Measurements from ENCODE around the gene QARS1. TPM values are rescaled to one million over a fixed set of nuclear protein-coding genes. Genes with fewer than 3 reads are reported as not detected.

QARS1 gene
- total RNA-seq, 4 donors from 2014 or later, result 229 to 459 (median 321) TPM

- whole genome bisulfite sequencing, 2 donors, result 92 to 94% methylated on average over 5 to 6 of the region's 6 CpGs
These were observed 27.0 kb upstream of the QARS1 start for GRCh38 chr3:49131576-49131975.

GRCh38 chr3:49131040-49131439 is 26.5 kb upstream of the QARS1 start:
- TF ChIP-seq POLR2A (IDR thresholded peaks at IDR 0.05) (no peak), CTCF (IDR thresholded peaks at IDR 0.05) (no peak)
- DNase-seq (ENCODE audit: low spot score in 2 of 2), result no peak
- WGBS, 2 donors, result 72% methylated on average over 12 of the region's 12 CpGs
- intact Hi-C loops (cut with DNase I; ENCODE audit: low total_unique reads), result no loop called here
- H3K4me3 ChIP-seq (ENCODE audit: low read depth, poor library complexity, severe bottlenecking), result no peak overlapping the region

More at GRCh38 chr3:49131576-49131975, 27.0 kb upstream of the QARS1 start:
- TF ChIP-seq CTCF (IDR thresholded peaks at IDR 0.05) (no peak), POLR2A (IDR thresholded peaks at IDR 0.05) (no peak)
- DNase-seq (ENCODE audit: low spot score in 2 of 2), result no peak
- intact Hi-C loops (cut with DNase I; ENCODE audit: low total_unique reads), result no loop called here
- H3K4me3 ChIP-seq (ENCODE audit: low read depth, poor library complexity, severe bottlenecking), result no peak overlapping the region

GRCh38 chr3:49124991-49125670 is 20.6 kb upstream of the QARS1 start:
- no peak overlapping the region for H3K4me3 ChIP-seq (ENCODE audit: low read depth, poor library complexity, severe bottlenecking)
- TF ChIP-seq CTCF (IDR thresholded peaks at IDR 0.05), result no peak
- TF ChIP-seq POLR2A (IDR thresholded peaks at IDR 0.05), result no peak
- WGBS, 2 donors, result 82 to 84% methylated on average over 11 to 14 of the region's 14 CpGs
- intact Hi-C loops (cut with DNase I; ENCODE audit: low total_unique reads), result no loop called here
- DNase-seq (ENCODE audit: low spot score in 2 of 2), result no peak

- WGBS, 2 donors, result 89 to 92% methylated on average over 2 to 7 of the region's 7 CpGs
- intact Hi-C loops (cut with DNase I; ENCODE audit: low total_unique reads), result no loop called here
- TF ChIP-seq POLR2A (IDR thresholded peaks at IDR 0.05), result no peak
- no peak for TF ChIP-seq CTCF (IDR thresholded peaks at IDR 0.05)
- DNase-seq (ENCODE audit: low spot score in 2 of 2), result no peak
- H3K4me3 ChIP-seq (ENCODE audit: low read depth, poor library complexity, severe bottlenecking), result no peak overlapping the region
These were observed 19.6 kb upstream of the QARS1 start for GRCh38 chr3:49124203-49124602.

GRCh38 chr3:49123687-49124086 is 19.1 kb upstream of the QARS1 start:
- 89 to 92% methylated on average over 15 to 17 of the region's 17 CpGs for WGBS, 2 donors
- intact Hi-C loops (cut with DNase I; ENCODE audit: low total_unique reads), result no loop called here
- TF ChIP-seq CTCF (IDR thresholded peaks at IDR 0.05) (no peak), POLR2A (IDR thresholded peaks at IDR 0.05) (no peak)
- no peak for DNase-seq (ENCODE audit: low spot score in 2 of 2)
- no peak overlapping the region for H3K4me3 ChIP-seq (ENCODE audit: low read depth, poor library complexity, severe bottlenecking)

All from lower leg skin (tissue), 4 donors.